H1 (cell line): Measurements from ENCODE around the gene BEAN1. TPM values are rescaled to one million over a fixed set of nuclear protein-coding genes. Genes with fewer than 3 reads are reported as not detected.

Experiments
- CTCF ChIA-PET: fragments of 300-600 bp; sonication (Branson Sonifier 250); formaldehyde crosslinking; loops from one replicate; lab custom pipeline; 2021; ENCODE audit not compliant: partially characterized antibody; lab: Charles Lee
- POLR2A ChIA-PET: fragments of 300-600 bp; sonication (Branson Sonifier 250); formaldehyde crosslinking; loops from one replicate; lab custom pipeline; 2021; ENCODE audit warnings: inconsistent platforms; ENCODE audit not compliant: partially characterized antibody; lab: Charles Lee
- DNase-seq, 2 experiments: peaks; one replicate each; pipeline versions ENCODE4 v3.0.0 to v3.0.0-alpha.2; 2010 to 2022; ENCODE audit warnings: low spot score in 2 of 2, low read depth in 1 of 2, mixed read lengths in 1 of 2
- FAIRE-seq: peaks from 2 replicates; lab custom pipeline; 2011; peaks lifted over from hg19 to GRCh38; lab: Jason Lieb, UNC
- H2AFZ ChIP-seq: 2 replicates; pipeline ENCODE4 v1.8.1; 2012; ENCODE audit warnings: low read length, inconsistent platforms
- H2AK5ac ChIP-seq: 2 replicates; pipeline ENCODE4 v1.6.1; 2013; ENCODE audit warnings: low read depth, low read length
- H2BK120ac ChIP-seq: replicated peaks from 2 replicates; pipeline ENCODE3; 2013; ENCODE audit warnings: low read depth, low read length, inconsistent platforms
- H2BK12ac ChIP-seq: 2 replicates; pipeline ENCODE4 v1.6.1; 2013; ENCODE audit warnings: low read depth, low read length
- H2BK15ac ChIP-seq: 2 replicates; pipeline ENCODE4 v1.6.1; 2013; ENCODE audit warnings: low read length
- H2BK20ac ChIP-seq: 2 replicates; pipeline ENCODE4 v1.6.1; 2013; ENCODE audit warnings: low read length
- H2BK5ac ChIP-seq: 2 replicates; pipeline ENCODE4 v1.6.1; 2013; ENCODE audit warnings: low read depth, low read length
- H3K14ac ChIP-seq: 2 replicates; pipeline ENCODE4 v1.6.1; 2013; ENCODE audit warnings: inconsistent platforms; ENCODE audit not compliant: insufficient read length
- H3K18ac ChIP-seq: 2 replicates; pipeline ENCODE4 v1.6.1; 2013; ENCODE audit warnings: low read length; ENCODE audit errors: extremely low read depth
- H3K23ac ChIP-seq: 2 replicates; pipeline ENCODE4 v1.6.1; 2013; ENCODE audit warnings: inconsistent platforms; ENCODE audit not compliant: insufficient read length
- H3K23me2 ChIP-seq: 2 replicates; pipeline ENCODE4 v1.6.1; 2013; ENCODE audit warnings: low read depth, low read length
- H3K27ac ChIP-seq: 2 replicates; pipeline ENCODE4 v1.6.1; 2011; ENCODE audit warnings: low read depth, low read length, inconsistent platforms
- H3K27me3 ChIP-seq, 4 experiments: replicated peaks in 1 of 4; 1 replicate in 1 of 4; 2 replicates in 3 of 4; pipeline versions ENCODE4 v1.6.1 to v1.8.1; 2011 to 2013; ENCODE audit warnings: low read length in 3 of 4, mild to moderate bottlenecking in 3 of 4, inconsistent platforms in 2 of 4, mixed read lengths in 2 of 4, moderate library complexity in 1 of 4; ENCODE audit not compliant: control insufficient read depth in 3 of 4, insufficient read depth in 3 of 4; ENCODE audit errors: extremely low read depth in 1 of 4
- H3K36me3 ChIP-seq, 4 experiments: 2 replicates each; pipeline versions ENCODE4 v1.6.1 to v1.8.1; 2011 to 2013; ENCODE audit warnings: mild to moderate bottlenecking in 4 of 4, low read length in 3 of 4, moderate library complexity in 2 of 4, control low read depth in 1 of 4, inconsistent platforms in 1 of 4; ENCODE audit not compliant: insufficient read depth in 4 of 4, control insufficient read depth in 2 of 4
- H3K4ac ChIP-seq: replicated peaks from 2 replicates; pipeline ENCODE3; 2013; ENCODE audit warnings: low read length, low read depth, mixed read lengths, inconsistent platforms; ENCODE audit not compliant: insufficient read length
- H3K4me1 ChIP-seq, 4 experiments: replicated peaks in 1 of 4; 1 replicate in 1 of 4; 2 replicates in 3 of 4; pipeline versions ENCODE4 v1.6.1 to v1.8.1; 2011 to 2013; ENCODE audit warnings: low read length in 3 of 4, inconsistent platforms in 2 of 4, mixed read lengths in 1 of 4; ENCODE audit not compliant: insufficient read depth in 4 of 4, control insufficient read depth in 3 of 4
- H3K4me2 ChIP-seq, 2 experiments: 2 replicates each; pipeline versions ENCODE4 v1.6.1 to v1.8.1; 2011 to 2013; ENCODE audit warnings: low read depth in 2 of 2, low read length in 2 of 2, control low read depth in 1 of 2, inconsistent platforms in 1 of 2, mild to moderate bottlenecking in 1 of 2; ENCODE audit not compliant: insufficient read depth in 1 of 2
- H3K4me3 ChIP-seq, 4 experiments: fragments of 200-600, 300-600 bp in 1 of 4; sonication (generic), shearing (Covaris generic), sonication (Bioruptor Twin) in 1 of 4; 2 replicates each; pipeline versions ENCODE4 v1.5.1 to v1.8.1; 2011 to 2016; ENCODE audit warnings: low read length in 4 of 4, low read depth in 3 of 4, control low read depth in 2 of 4, inconsistent platforms in 2 of 4, mild to moderate bottlenecking in 2 of 4, mixed read lengths in 1 of 4, moderate library complexity in 1 of 4; ENCODE audit not compliant: insufficient read depth in 2 of 4; ENCODE audit errors: extremely low read depth in 1 of 4
- H3K56ac ChIP-seq: replicated peaks from 2 replicates; pipeline ENCODE3; 2013; ENCODE audit warnings: low read depth, mild to moderate bottlenecking, mixed read lengths, low read length, inconsistent platforms; ENCODE audit not compliant: insufficient read length
- H3K79me1 ChIP-seq: 2 replicates; pipeline ENCODE4 v1.6.1; 2013; ENCODE audit warnings: low read depth, low read length, control low read depth
- H3K79me2 ChIP-seq, 2 experiments: 2 replicates each; pipeline versions ENCODE4 v1.6.1 to v1.8.1; 2012 to 2013; ENCODE audit warnings: low read length in 2 of 2, mild to moderate bottlenecking in 2 of 2, inconsistent platforms in 1 of 2; ENCODE audit not compliant: insufficient read depth in 2 of 2, control insufficient read depth in 1 of 2
- H3K9ac ChIP-seq, 4 experiments: replicated peaks in 1 of 4; 1 replicate in 1 of 4; 2 replicates in 3 of 4; pipeline versions ENCODE4 v1.6.1 to v1.8.1; 2011 to 2013; ENCODE audit warnings: low read depth in 3 of 4, low read length in 3 of 4, control low read depth in 2 of 4, mild to moderate bottlenecking in 2 of 4, moderate library complexity in 2 of 4, inconsistent platforms in 1 of 4; ENCODE audit errors: extremely low read depth in 1 of 4
- H3K9me3 ChIP-seq, 2 experiments: 2 replicates each; pipeline versions ENCODE4 v1.6.1 to v1.8.1; 2012 to 2013; ENCODE audit warnings: mild to moderate bottlenecking in 2 of 2, moderate library complexity in 2 of 2, control low read depth in 1 of 2, inconsistent platforms in 1 of 2, low read depth in 1 of 2, low read length in 1 of 2, mixed read lengths in 1 of 2; ENCODE audit not compliant: insufficient read depth in 2 of 2
- H4K20me1 ChIP-seq, 2 experiments: replicated peaks in 1 of 2; 2 replicates each; pipeline versions ENCODE3 to v1.8.1; 2011 to 2013; ENCODE audit warnings: inconsistent platforms in 2 of 2, low read length in 2 of 2, mild to moderate bottlenecking in 1 of 2; ENCODE audit not compliant: insufficient read depth in 2 of 2, control insufficient read depth in 1 of 2
- H4K5ac ChIP-seq: 2 replicates; pipeline ENCODE4 v1.6.1; 2013; ENCODE audit warnings: low read length, low read depth, mixed read lengths, inconsistent platforms; ENCODE audit not compliant: insufficient read length
- H4K8ac ChIP-seq: 2 replicates; pipeline ENCODE4 v1.8.0; 2013; ENCODE audit warnings: mild to moderate bottlenecking, moderate library complexity, low read length, inconsistent platforms; ENCODE audit not compliant: insufficient read depth; ENCODE audit errors: extremely low read depth
- H4K91ac ChIP-seq: replicated peaks from 2 replicates; pipeline ENCODE3; 2013; ENCODE audit warnings: low read length, mixed read lengths, inconsistent platforms; ENCODE audit not compliant: insufficient read length
- BACH1 ChIP-seq: IDR thresholded peaks from 2 replicates; pipeline ENCODE4 v1.6.1; 2012; ENCODE audit warnings: low read length, improper control_type of control experiment
- CTBP2 ChIP-seq: IDR thresholded peaks from 2 replicates; pipeline ENCODE4 v1.7.0; 2011; ENCODE audit warnings: borderline replicate concordance, mild to moderate bottlenecking, moderate library complexity, mixed read lengths, low read length; ENCODE audit not compliant: insufficient read depth, insufficient read length
- E2F6 ChIP-seq: IDR thresholded peaks from 2 replicates; pipeline ENCODE4 v1.6.1; 2012; ENCODE audit warnings: inconsistent platforms
- FOSL1 ChIP-seq: IDR thresholded peaks from 2 replicates; pipeline ENCODE4 v1.6.1; 2011; ENCODE audit warnings: mild to moderate bottlenecking, low read depth, low read length, moderate library complexity; ENCODE audit not compliant: insufficient read depth
- HDAC2 ChIP-seq, 2 experiments: fragments of 300-600 bp in 1 of 2; sonication (generic) in 1 of 2; IDR thresholded peaks; 2 replicates each; pipeline ENCODE4 v1.6.1; 2011 to 2012; ENCODE audit warnings: low read depth in 2 of 2, low read length in 2 of 2, mild to moderate bottlenecking in 2 of 2, moderate library complexity in 2 of 2, borderline replicate concordance in 1 of 2, inconsistent platforms in 1 of 2
- HDAC6 ChIP-seq: IDR thresholded peaks from one replicate; pipeline ENCODE4 v1.7.1; 2012; ENCODE audit warnings: low read depth, mild to moderate bottlenecking, inconsistent platforms, low read length, moderate library complexity
- JUND ChIP-seq: IDR thresholded peaks from 2 replicates; pipeline ENCODE4 v1.6.1; 2011; ENCODE audit warnings: mild to moderate bottlenecking, improper control_type of control experiment, low read length
- MAFK ChIP-seq: IDR thresholded peaks from 2 replicates; pipeline ENCODE4 v1.6.1; 2012; ENCODE audit warnings: low read depth, mild to moderate bottlenecking, improper control_type of control experiment, low read length
- POLR2A ChIP-seq, 2 experiments: IDR thresholded peaks; 1 replicate in 1 of 2; 2 replicates in 1 of 2; pipeline ENCODE4 v1.6.1; 2011; ENCODE audit warnings: low read depth in 2 of 2, low read length in 2 of 2, mild to moderate bottlenecking in 2 of 2; ENCODE audit errors: control extremely low read depth in 1 of 2
- POU5F1 ChIP-seq: IDR thresholded peaks from 2 replicates; pipeline ENCODE4 v1.6.1; 2011; ENCODE audit warnings: low read depth, mild to moderate bottlenecking, low read length, moderate library complexity
- RXRA ChIP-seq: IDR thresholded peaks from 2 replicates; pipeline ENCODE4 v1.6.1; 2011; ENCODE audit warnings: low read depth, mild to moderate bottlenecking, low read length, moderate library complexity; ENCODE audit not compliant: insufficient read depth
- SAP30 ChIP-seq: fragments of 300-600 bp; sonication (generic); IDR thresholded peaks from 2 replicates; pipeline ENCODE4 v1.7.1; 2012; ENCODE audit warnings: low read length, moderate library complexity, mild to moderate bottlenecking, inconsistent platforms; ENCODE audit not compliant: insufficient read depth, insufficient replicate concordance
- SP2 ChIP-seq: IDR thresholded peaks from 2 replicates; pipeline ENCODE4 v1.6.1; 2012; ENCODE audit warnings: mild to moderate bottlenecking, low read length, inconsistent platforms
- SUZ12 ChIP-seq: fragments of 200-600 bp; sonication (generic); IDR thresholded peaks from 2 replicates; pipeline ENCODE4 v1.6.1; 2012; ENCODE audit warnings: mild to moderate bottlenecking, inconsistent platforms, low read length, moderate library complexity, mixed read lengths
- WGBS, 2 experiments: shearing (Covaris generic) in 1 of 2; methylation state at CpG; one replicate each; pipeline versions ENCODE4 v1.1.6 to v1.1.7; 2013 to 2015; ENCODE audit warnings: low lambda C conversion rate in 2 of 2, mixed read lengths in 2 of 2, inconsistent platforms in 1 of 2, low coverage in 1 of 2, missing lambda C conversion rate in 1 of 2; ENCODE audit not compliant: insufficient replicate concordance in 2 of 2, insufficient coverage in 1 of 2, insufficient read length in 1 of 2; ENCODE audit errors: extremely low coverage in 1 of 2, missing lambda C conversion rate in 1 of 2; 5-methylcytosine and 5-hydroxymethylcytosine counted together
- polyA plus RNA-seq, 7 experiments: library from polyadenylated mRNA; depleted of rRNA in 3 of 7; stranded (reverse) in 5 of 7; unstranded in 2 of 7; fragments of >200 nt in 5 of 7; fragments of 200-250 nt in 2 of 7; gene quantifications; 1 replicate in 5 of 7; 2 replicates in 1 of 7; 4 replicates in 1 of 7; pipeline versions ENCODE4 v1.2.1 to v1.2.3, GENCODE V29; 2011 to 2013; ENCODE audit warnings: missing spikeins in 2 of 7, mixed read lengths in 2 of 7
- total RNA-seq: library from RNA; stranded (reverse); fragmentation: NEBNext Ultra II Directional; extraction: Animal tissue kit (Norgen Biotek cat#: 25700); gene quantifications from 2 replicates; pipeline ENCODE4 v1.2.1, GENCODE V29; 2021

Gene BEAN1
- total and polyA plus RNA-seq, 2 of the 8 experiments (the other 6 are each of a cell fraction or from before 2014, with no cell fraction given) = 0.08 TPM; not detected in 1

- Histone ChIP-seq H3K56ac (peak overlapping the region; percentile 43), H3K4ac (no peak overlapping the region), H4K91ac (no peak overlapping the region), H2AFZ (no peak overlapping the region), H2BK5ac (no peak overlapping the region), H3K27ac (no peak overlapping the region), H3K36me3 (no peaks in the 10 kb centered on the region), H2BK20ac (0 out of 2 replicates have a peak overlapping the region, but pooled peaks have one; percentile 43), H3K79me1 (no peaks in the 10 kb centered on the region), H3K4me3 (no peak overlapping the region), H4K8ac (no peak overlapping the region), H3K23me2 (peaks cover 10% of the 10 kb centered on the region; the same call in 1 of the 2 replicates), H3K4me1 (peaks cover 0 to 4% (median 3%) of the 10 kb centered on the region in 4 experiments; a peak in 3 of 7 replicates), H3K4me2 (no peak overlapping the region), H3K79me2 (no peaks in the 10 kb centered on the region), H4K5ac (no peak overlapping the region), H2BK120ac (no peak overlapping the region), H3K9me3 (no peaks in the 10 kb centered on the region), H2BK15ac (no peak overlapping the region), H3K9ac (no peak overlapping the region), H2AK5ac (no peak overlapping the region), H2BK12ac (0 out of 2 replicates have a peak overlapping the region, but pooled peaks have one; percentile 50), H3K27me3 (no peaks in the 10 kb centered on the region), H4K20me1 (peaks cover 0 to 3% of the 10 kb centered on the region in 2 experiments), H3K14ac (no peak overlapping the region), H3K18ac (no peak overlapping the region), H3K23ac (no peak overlapping the region)
- ChIA-PET POLR2A (no interaction called here), CTCF (interaction anchor here (0.7 kb wide), 1 partner anchor 23 kb away, joined by 3 read pairs; no protein-coding TSS in a partner anchor)
- FAIRE-seq (no peak), DNase-seq (no peak)
- WGBS, 2 experiments = 85 to 100% methylated on average over 1 to 3 of the region's 3 CpGs
- TF ChIP-seq CTBP2 (no peak), JUND (no peak), POLR2A (IDR thresholded peaks at IDR 0.05; ENCODE audit: control extremely low read depth in 1 of 2, low read depth in 2 of 2, low read length in 2 of 2) (no peak), RXRA (no peak), BACH1 (no peak), HDAC2 (IDR thresholded peaks at IDR 0.05; ENCODE audit: borderline replicate concordance in 1 of 2, low read depth in 2 of 2, low read length in 2 of 2) (no peak), SP2 (no peak), SUZ12 (no peak), HDAC6 (no peak), E2F6 (no peak), POU5F1 (no peak), FOSL1 (no peak), MAFK (no peak), SAP30 (no peak)
Observed at GRCh38 chr16:66380421-66380820, 46.7 kb upstream of the BEAN1 start.
